Activated CD4-positive, alpha-beta T cell treated with anti-CD3 and anti-CD28 coated beads for 36 hours (primary cell): ENCODE results near the gene ZC3H12A. TPM values are rescaled to one million over a fixed set of nuclear protein-coding genes. Genes with fewer than 3 reads are reported as not detected.
"Not testable (repeated sequence)": the region's sequence is repeated elsewhere in the genome, so short reads cannot be mapped to it uniquely, and the experiment has no call there.

Experiments used
- ATAC-seq: fragments of 200-7000 bp; cut with Tn5 transposase; one replicate; pipeline ENCODE4 v1.10.0; 2021; ENCODE audit warnings: mild to moderate bottlenecking, moderate library complexity
- CTCF ChIA-PET: fragments of 350-600 bp; sonication (Branson Sonifier 250); formaldehyde crosslinking; loops from one replicate; lab custom pipeline; 2021; ENCODE audit warnings: antibody characterized with exemption; lab: Charles Lee
- POLR2A ChIA-PET: fragments of 350-600 bp; sonication (Branson Sonifier 250); formaldehyde crosslinking; loops from one replicate; lab custom pipeline; 2021; ENCODE audit warnings: antibody characterized with exemption, inconsistent platforms; lab: Charles Lee
- DNase-seq: peaks from one replicate; pipeline ENCODE4 v3.0.0-alpha.2; 2020
- H3K27ac Mint-ChIP-seq: one replicate; pipeline ENCODE4 v1.8.0; 2021; ENCODE audit warnings: mixed read lengths
- H3K27me3 Mint-ChIP-seq: one replicate; pipeline ENCODE4 v1.8.0; 2021; ENCODE audit warnings: mixed read lengths
- H3K36me3 Mint-ChIP-seq: one replicate; pipeline ENCODE4 v1.8.0; 2021; ENCODE audit warnings: low read depth, mixed read lengths
- H3K4me1 Mint-ChIP-seq: one replicate; pipeline ENCODE4 v1.8.0; 2021; ENCODE audit warnings: mixed read lengths
- H3K4me3 Mint-ChIP-seq: one replicate; pipeline ENCODE4 v1.8.0; 2021; ENCODE audit warnings: mild to moderate bottlenecking, moderate library complexity, mixed read lengths
- H3K9me3 Mint-ChIP-seq: one replicate; pipeline ENCODE4 v1.8.0; 2021; ENCODE audit warnings: low read depth, mixed read lengths
- intact Hi-C, 2 experiments: fragments of 100-400 bp; cut with DNase I in 1 of 2; cut with micrococcal nuclease in 1 of 2; formaldehyde crosslinking; loops; one replicate each; pipeline versions ENCODE4 v1.14.2 to v1.15.1; 2022 to 2024; cut with DNase I, micrococcal nuclease
- total RNA-seq, 2 experiments: library from RNA; stranded (reverse); gene quantifications; one replicate each; pipeline ENCODE4 v1.2.3, GENCODE V29; 2021

ZC3H12A gene
- total RNA-seq, 2 experiments from 2014 or later, result 29.7 to 31.2 TPM

GRCh38 chr1:37502104-37502503 is 27.7 kb downstream of the ZC3H12A start:
- DNase-seq (no peak), ATAC-seq (no peak)
- Mint-ChIP-seq H3K27ac (no peak overlapping the region), H3K4me3 (no peak overlapping the region), H3K27me3 (no peaks in the 10 kb centered on the region), H3K4me1 (peaks cover 17% of the 10 kb centered on the region), H3K9me3 (no peaks in the 10 kb centered on the region), H3K36me3 (peaks cover 46% of the 10 kb centered on the region)
- POLR2A ChIA-PET, result no interaction called here
- intact Hi-C loops, result no loop called here
- CTCF ChIA-PET, result interaction anchor here (0.7 to 1.8 kb wide), 3 partner anchors 13 to 23 kb away, joined by 3 to 4 read pairs (median 4); partner anchors contain the start of gene MEAF6

- H3K27ac Mint-ChIP-seq, result peak overlapping the region; percentile 19
- intact Hi-C loops, DNase-seq, H3K4me3 Mint-ChIP-seq, ATAC-seq, H3K27me3 Mint-ChIP-seq, H3K9me3 Mint-ChIP-seq: not testable (repeated sequence)
- peaks cover 51% of the 10 kb centered on the region for H3K36me3 Mint-ChIP-seq
- CTCF ChIA-PET, result interaction anchor here (0.6 to 1.8 kb wide), 5 partner anchors 12 to 179 kb away, joined by 3 to 7 read pairs (median 4); partner anchors contain the start of gene MEAF6
- H3K4me1 Mint-ChIP-seq, result peaks cover 21% of the 10 kb centered on the region
- POLR2A ChIA-PET, result interaction anchor here (0.6 to 0.7 kb wide), 2 partner anchors 10 to 30 kb away, joined by 3 to 4 read pairs; no protein-coding TSS in a partner anchor
Observed at GRCh38 chr1:37502791-37503190, 28.4 kb downstream of the ZC3H12A start.

DNA sequence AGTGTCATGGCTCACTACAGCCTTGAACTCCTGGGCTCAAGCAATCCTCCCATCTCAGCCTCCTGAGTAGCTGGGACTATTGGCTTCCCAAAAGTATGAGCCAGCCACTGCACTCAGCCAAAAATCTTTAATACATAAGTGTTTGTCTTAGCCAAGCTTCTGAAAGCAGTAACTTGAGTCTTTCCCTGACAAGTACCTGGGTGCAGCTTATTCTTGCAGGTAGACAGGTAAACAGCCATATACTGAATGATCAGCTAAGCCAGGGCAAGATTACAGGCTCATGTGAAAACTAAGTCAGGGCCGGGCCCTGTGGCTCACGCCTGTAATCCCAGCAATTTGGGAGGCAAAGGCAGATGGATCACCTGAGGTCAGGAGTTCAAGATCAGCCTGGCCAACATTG is 32.4 kb downstream of the ZC3H12A start:
- H3K9me3 Mint-ChIP-seq, result no peaks in the 10 kb centered on the region
- DNase-seq (no peak), ATAC-seq (no peak)
- CTCF ChIA-PET, result interaction anchor here (0.7 to 2.5 kb wide), 7 partner anchors 11 to 175 kb away, joined by 3 to 20 read pairs (median 4); no protein-coding TSS in a partner anchor
- POLR2A ChIA-PET, result no interaction called here
- intact Hi-C loops, result no loop called here
- H3K27ac Mint-ChIP-seq, result no peak overlapping the region
- no peak overlapping the region for H3K4me3 Mint-ChIP-seq
- H3K36me3 Mint-ChIP-seq, result peaks cover 48% of the 10 kb centered on the region
- H3K27me3 Mint-ChIP-seq, result no peaks in the 10 kb centered on the region
- peaks cover 29% of the 10 kb centered on the region for H3K4me1 Mint-ChIP-seq

DNA sequence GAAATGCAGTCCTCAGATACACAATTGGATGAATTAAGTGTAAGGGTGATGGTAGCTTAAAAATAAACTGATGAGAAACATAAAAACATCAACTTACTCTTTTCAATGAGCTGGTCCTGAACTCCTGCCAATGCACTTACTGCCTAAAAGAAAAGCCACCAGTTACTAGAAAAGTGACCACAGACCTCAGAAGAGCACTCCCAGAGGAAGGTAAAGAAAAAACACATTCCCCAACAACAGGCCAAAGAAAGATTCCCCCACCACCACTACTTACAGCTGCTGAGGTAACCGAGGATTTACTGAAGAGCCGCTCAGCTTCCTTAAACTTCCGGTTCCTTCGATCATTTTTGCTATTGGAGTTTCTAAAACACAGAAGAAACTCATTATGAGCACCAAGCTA is 34.8 kb downstream of the ZC3H12A start:
- ChIA-PET CTCF (interaction anchor here (0.6 to 2.0 kb wide), 9 partner anchors 9 to 131 kb away, joined by 3 to 7 read pairs (median 3); partner anchors contain the start of gene SNIP1), POLR2A (no interaction called here)
- no peak for DNase-seq
- H3K4me3 Mint-ChIP-seq, result no peak overlapping the region
- intact Hi-C loops, result loop anchor here in 1 of 2 experiments (2.0 kb wide), 1 partner anchor 16 kb away; no protein-coding TSS in a partner anchor
- ATAC-seq, result no peak
- peaks cover 42% of the 10 kb centered on the region for H3K4me1 Mint-ChIP-seq
- no peaks in the 10 kb centered on the region for H3K27me3 Mint-ChIP-seq
- H3K36me3 Mint-ChIP-seq, result peaks cover 59% of the 10 kb centered on the region
- no peaks in the 10 kb centered on the region for H3K9me3 Mint-ChIP-seq
- peak overlapping the region; percentile 78 for H3K27ac Mint-ChIP-seq

DNA sequence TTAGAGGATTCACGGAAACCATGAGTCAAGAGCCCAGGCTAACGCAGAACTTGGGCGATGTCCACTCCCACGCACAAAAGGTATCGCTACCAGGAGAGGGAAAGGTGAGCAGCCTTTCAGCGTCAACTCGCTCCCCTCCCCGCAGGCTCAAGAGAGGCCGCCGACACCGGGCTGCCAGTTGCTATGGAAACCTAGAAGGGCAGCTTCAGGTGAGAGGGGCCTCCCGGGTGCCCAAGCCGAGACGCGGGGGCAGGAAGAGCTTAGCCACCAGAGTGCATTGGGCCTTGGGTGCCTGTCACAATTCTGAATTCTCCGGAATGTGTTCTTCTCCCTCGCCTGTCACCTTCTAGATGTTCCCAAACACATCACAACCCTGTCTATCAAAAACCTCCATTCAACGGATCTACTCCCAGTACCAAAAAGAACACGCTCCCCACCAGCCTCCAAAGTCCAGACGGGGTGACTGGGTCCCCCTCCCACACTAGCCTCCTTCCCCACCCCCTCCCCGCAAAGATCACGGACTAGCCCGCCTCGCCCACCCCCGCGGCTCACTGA is 39.5 kb downstream of the ZC3H12A start:
- H3K27ac Mint-ChIP-seq, result peak overlapping the region; percentile 92
- intact Hi-C loops, result loop anchor here (1.0 to 2.0 kb wide), 5 partner anchors 35 to 499 kb away; partner anchors contain the start of genes SNIP1 (in 2 of the 2), CDCA8 (in 1 of the 2), UTP11 (in 1 of the 2) and ZC3H12A (in 1 of the 2)
- H3K27me3 Mint-ChIP-seq, result no peaks in the 10 kb centered on the region
- peak overlapping the region; percentile 87 for H3K4me3 Mint-ChIP-seq
- CTCF ChIA-PET, result interaction anchor here (1.0 to 3.7 kb wide), 13 partner anchors 10 to 175 kb away, joined by 3 to 21 read pairs (median 6); partner anchors contain the start of gene ZC3H12A
- POLR2A ChIA-PET, result interaction anchor here (0.7 to 3.1 kb wide), 8 partner anchors 10 to 73 kb away, joined by 3 to 13 read pairs (median 4); partner anchors contain the start of gene SNIP1
- H3K9me3 Mint-ChIP-seq, result no peaks in the 10 kb centered on the region
- DNase-seq (peak; percentile 81), ATAC-seq (peak; percentile 60)
- peaks cover 40% of the 10 kb centered on the region for H3K4me1 Mint-ChIP-seq
- H3K36me3 Mint-ChIP-seq, result peaks cover 28% of the 10 kb centered on the region

DNA sequence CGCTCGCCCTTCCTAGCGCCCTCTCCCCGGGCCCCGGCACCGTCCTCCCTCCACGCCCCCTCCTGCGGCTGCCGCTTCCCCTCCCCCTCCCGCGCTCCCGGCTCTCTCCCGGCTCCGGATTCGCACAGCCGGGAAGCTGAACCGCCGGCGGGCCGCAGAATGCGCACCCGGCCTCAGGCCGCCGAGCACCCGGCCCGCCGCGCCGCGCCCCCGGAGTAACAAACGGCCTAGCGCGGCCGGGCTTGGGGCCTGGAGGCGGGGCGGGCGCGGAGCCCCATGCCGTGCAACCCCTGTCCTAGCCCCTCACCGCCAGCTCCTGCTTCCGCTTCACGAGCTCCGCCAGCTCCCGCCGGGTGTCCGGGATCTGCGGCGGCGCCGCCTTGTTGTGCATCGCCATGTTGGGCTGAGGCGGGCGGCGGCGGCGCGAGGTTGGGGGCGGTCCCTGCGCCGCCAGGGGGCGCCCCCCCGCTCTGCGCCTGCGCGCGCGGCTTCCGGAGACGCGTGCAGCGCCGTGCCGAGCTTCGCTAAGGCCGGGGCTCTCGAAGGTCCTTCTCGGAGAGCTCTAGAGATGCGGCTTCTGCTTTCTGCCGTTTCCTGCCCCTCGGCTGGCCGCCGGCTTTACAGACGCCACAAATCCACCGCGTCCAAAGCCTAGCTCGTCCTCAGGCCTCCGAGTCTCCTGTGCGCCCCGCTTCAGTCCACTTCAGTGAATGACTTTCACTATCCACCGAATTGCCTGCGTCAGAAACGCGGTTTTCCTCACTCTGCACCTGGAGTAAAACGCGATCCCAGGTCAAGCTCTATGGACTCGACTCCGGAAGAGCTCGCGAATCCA is 40.2 kb downstream of the ZC3H12A start, which contains the start of gene MEAF6:
TSS of gene MEAF6 (minus strand) at position 417 of the 835 bp plus-strand sequence. CDS start at position 397, 20 bp downstream.
- ChIA-PET CTCF (interaction anchor here (0.6 to 3.7 kb wide), 26 partner anchors 10 to 177 kb away, joined by 3 to 21 read pairs (median 4); partner anchors contain the start of genes SNIP1 and ZC3H12A), POLR2A (interaction anchor here (0.5 to 3.1 kb wide), 7 partner anchors 18 to 176 kb away, joined by 3 to 13 read pairs (median 6); partner anchors contain the start of gene SNIP1)
- H3K36me3 Mint-ChIP-seq, result peaks cover 22% of the 10 kb centered on the region
- no peaks in the 10 kb centered on the region for H3K9me3 Mint-ChIP-seq
- ATAC-seq, result peak; percentile 88
- peaks cover 41% of the 10 kb centered on the region for H3K4me1 Mint-ChIP-seq
- peak within 1 kb of the TSS; percentile 93 for H3K27ac Mint-ChIP-seq
- H3K27me3 Mint-ChIP-seq, result no peaks in the 10 kb centered on the region
- peak; percentile 91 for DNase-seq
- peak within 1 kb of the TSS; percentile 87 for H3K4me3 Mint-ChIP-seq
- intact Hi-C loops, result loop anchor here (1.0 to 2.0 kb wide), 7 partner anchors 35 to 1050 kb away; partner anchors contain the start of genes SNIP1 (in 2 of the 2), CDCA8 (in 1 of the 2), GNL2 (in 1 of the 2) and MRPS15 (in 1 of the 2)

GRCh38 chr1:37515185-37516034 is 41.0 kb downstream of the ZC3H12A start:
- Mint-ChIP-seq H3K4me1 (peaks cover 45% of the 10 kb centered on the region), H3K27me3 (no peaks in the 10 kb centered on the region), H3K4me3 (peak overlapping the region; percentile 87), H3K9me3 (no peaks in the 10 kb centered on the region), H3K36me3 (peaks cover 22% of the 10 kb centered on the region), H3K27ac (peak overlapping the region; percentile 93)
- DNase-seq (no peak), ATAC-seq (no peak)
- CTCF ChIA-PET, result interaction anchor here (0.6 to 3.7 kb wide), 24 partner anchors 9 to 174 kb away, joined by 3 to 21 read pairs (median 4); partner anchors contain the start of genes SNIP1 and ZC3H12A
- POLR2A ChIA-PET, result interaction anchor here (1.0 to 3.1 kb wide), 4 partner anchors 38 to 175 kb away, joined by 6 to 13 read pairs (median 7); partner anchors contain the start of gene SNIP1
- intact Hi-C loops, result loop anchor here in 1 of 2 experiments (1.0 to 2.0 kb wide), 3 partner anchors 80 to 1051 kb away; partner anchors contain the start of genes GNL2, MRPS15 and UTP11

GRCh38 chr1:37517569-37517968 is 43.2 kb downstream of the ZC3H12A start:
- Mint-ChIP-seq H3K27ac (no peak overlapping the region), H3K9me3 (no peaks in the 10 kb centered on the region), H3K27me3 (no peaks in the 10 kb centered on the region), H3K4me1 (peaks cover 35% of the 10 kb centered on the region), H3K4me3 (no peak overlapping the region), H3K36me3 (peaks cover 10% of the 10 kb centered on the region)
- CTCF ChIA-PET, result interaction anchor here (1.0 kb wide), 1 partner anchor 18 kb away, joined by 3 read pairs; no protein-coding TSS in a partner anchor
- ATAC-seq (no peak), DNase-seq (no peak)
- intact Hi-C loops, result no loop called here
- POLR2A ChIA-PET, result no interaction called here

DNA sequence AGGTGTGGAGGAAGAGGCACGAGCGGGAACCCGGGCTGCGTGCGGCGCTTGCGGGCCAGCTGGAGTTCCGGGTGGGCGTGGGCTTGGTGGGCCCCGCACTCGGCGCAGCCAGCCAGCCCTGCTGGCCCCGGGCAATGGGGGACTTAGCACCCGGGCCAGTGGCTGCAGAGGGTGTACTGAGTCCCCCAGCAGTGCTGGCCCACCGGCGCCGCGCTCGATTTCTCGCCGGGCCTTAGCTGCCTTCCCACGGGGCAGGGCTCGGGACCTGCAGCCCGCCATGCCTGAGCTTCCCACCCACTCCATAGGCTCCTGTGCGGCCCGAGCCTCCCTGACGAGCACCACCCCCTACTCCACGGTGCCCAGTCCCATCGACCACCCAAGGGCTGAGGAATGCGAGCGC is 43.9 kb downstream of the ZC3H12A start:
- H3K9me3 Mint-ChIP-seq, H3K36me3 Mint-ChIP-seq, H3K27me3 Mint-ChIP-seq, DNase-seq, H3K4me3 Mint-ChIP-seq, ATAC-seq, POLR2A ChIA-PET, intact Hi-C loops: not testable (repeated sequence)
- Mint-ChIP-seq H3K4me1 (peaks cover 28% of the 10 kb centered on the region), H3K27ac (peak overlapping the region; percentile 83)
- CTCF ChIA-PET, result interaction anchor here (1.8 kb wide), 1 partner anchor 164 kb away, joined by 3 read pairs; no protein-coding TSS in a partner anchor

- Mint-ChIP-seq H3K27ac (peak overlapping the region; percentile 83), H3K4me3 (peak overlapping the region; percentile 78), H3K4me1 (peaks cover 24% of the 10 kb centered on the region)
- POLR2A ChIA-PET, result interaction anchor here (1.2 kb wide), 1 partner anchor 44 kb away, joined by 3 read pairs; the partner anchor contains the start of gene ZC3H12A
- ATAC-seq, intact Hi-C loops, H3K9me3 Mint-ChIP-seq, H3K27me3 Mint-ChIP-seq, H3K36me3 Mint-ChIP-seq: not testable (repeated sequence)
- DNase-seq, result peak; percentile 69
- CTCF ChIA-PET, result interaction anchor here (1.1 to 1.8 kb wide), 2 partner anchors 10 to 163 kb away, joined by 3 to 4 read pairs; no protein-coding TSS in a partner anchor
Observed at GRCh38 chr1:37518929-37519328, 44.5 kb downstream of the ZC3H12A start.
